NCI-H226 (cell line): ENCODE results near the gene LRP10.
"Not testable (repeated sequence)": the region's sequence is repeated elsewhere in the genome, so short reads cannot be mapped to it uniquely, and the experiment has no call there.

ENCODE experiments used
- DNase-seq: peaks from one replicate; pipeline ENCODE4 v3.0.0-alpha.2; 2015

The LRP10 gene

DNA sequence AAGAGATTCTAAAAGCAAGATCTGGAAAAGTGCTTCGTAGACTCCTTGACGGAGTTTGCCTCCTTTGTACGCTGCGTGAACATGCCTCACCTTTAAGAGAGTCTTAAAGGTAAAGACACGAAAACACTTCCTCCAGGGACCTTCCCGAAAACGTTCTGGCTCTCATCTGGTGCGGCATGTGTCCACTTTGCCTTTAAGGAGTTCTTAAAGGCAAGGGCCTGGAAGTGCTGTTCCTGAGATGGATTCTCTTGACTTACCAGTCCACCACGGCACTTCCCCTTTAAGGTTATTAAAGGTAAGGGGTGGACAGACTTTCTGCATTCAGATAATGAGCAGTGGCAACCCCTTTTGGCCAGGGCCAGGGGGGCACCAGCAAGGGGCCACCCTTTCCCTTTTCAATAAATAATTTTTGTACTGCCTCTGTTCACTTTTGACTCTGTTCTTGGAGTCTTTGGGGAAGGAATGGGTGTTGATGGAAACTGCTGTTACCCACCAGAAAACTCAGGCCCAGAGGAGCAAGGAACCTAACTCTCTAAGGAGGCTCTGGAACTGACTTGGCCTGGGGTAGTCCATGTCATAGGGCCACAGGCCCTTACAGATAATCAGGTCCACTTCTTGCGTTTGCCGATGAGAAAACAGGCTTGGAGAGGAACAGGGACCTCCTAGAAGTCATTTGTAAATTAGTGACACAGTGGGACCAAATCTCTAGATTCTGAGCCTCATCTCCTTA is 15.9 kb downstream of the LRP10 start:
- DNase-seq = peak; percentile 36

DNA sequence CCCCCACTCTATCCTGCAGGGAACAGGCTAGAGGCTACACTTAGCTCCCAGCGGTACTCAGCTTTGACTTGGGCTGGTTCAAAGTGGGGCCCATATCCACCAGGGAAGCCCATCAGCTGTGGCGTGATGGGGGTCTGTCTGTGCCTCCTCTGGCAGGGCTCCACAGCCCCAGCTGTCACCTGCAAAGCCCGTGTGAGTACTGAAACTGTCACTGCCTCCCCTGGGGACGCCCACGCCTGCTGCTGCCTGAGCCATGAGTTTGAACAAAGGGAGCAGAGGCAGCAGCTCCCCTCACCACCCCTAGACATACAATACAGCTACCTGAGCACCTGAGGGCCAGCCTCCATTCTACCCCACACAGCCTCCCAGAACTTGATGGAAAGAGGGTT is 16.4 kb downstream of the LRP10 start:
- DNase-seq = no peak

DNA sequence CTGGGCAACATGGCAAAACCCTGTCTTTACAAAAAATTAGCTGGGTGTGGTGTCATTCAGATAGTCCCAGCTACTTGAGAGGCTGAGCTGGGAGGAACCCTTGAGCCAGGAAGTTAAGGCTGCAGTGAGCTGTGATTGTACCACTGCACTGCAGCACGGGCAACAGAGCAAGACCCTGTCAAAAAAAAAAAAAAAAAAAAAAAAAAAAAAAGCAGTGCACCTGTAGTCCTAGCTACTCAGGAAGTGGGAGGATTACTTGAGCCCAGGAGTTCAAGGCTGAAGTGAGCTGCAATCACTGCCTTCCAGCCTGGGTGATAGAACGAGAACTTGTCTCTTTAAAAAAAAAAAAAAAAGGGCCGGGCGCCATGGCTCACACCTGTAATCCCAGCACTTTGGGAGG is 17.1 kb downstream of the LRP10 start:
- no peak for DNase-seq

DNA sequence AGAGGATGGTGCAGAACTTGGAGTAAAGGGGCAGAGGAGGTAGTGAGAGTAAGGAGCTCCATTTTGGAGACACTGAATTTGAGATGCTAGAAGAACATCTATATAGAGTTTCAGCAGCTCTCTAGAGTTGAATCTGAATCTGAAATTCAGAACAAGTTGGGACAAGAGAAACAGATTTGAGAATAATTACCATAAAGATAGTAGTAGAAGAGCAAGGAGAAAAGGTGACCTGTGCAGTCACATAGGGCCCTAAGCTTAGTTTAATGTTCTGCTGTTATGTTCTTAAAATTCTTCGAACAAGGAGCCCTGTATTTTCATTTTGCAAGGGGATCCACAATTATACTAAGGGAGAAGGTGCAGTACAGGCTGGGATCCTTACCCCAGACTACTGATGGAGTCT is 18.9 kb downstream of the LRP10 start:
- DNase-seq = no peak

DNA sequence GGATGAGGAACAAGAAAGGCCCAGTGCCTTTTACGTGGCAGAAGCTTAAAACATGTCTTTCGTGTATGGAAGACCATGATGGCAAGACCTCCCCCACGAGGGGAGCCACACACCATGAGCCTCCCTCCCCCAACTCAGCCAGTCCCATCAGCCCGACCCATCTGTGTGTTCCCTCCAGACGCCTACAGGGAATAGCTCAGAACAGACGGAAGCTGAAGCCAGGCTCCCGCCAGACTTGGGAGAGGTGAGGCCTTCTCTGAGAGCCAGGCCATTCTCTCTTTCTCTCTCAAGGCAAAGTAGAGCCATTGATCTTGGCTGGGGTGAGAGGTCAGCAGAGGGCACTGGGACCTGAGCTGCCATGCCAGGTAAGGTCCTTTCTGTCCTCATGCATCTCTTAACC is 20.9 kb downstream of the LRP10 start:
- no peak for DNase-seq

DNA sequence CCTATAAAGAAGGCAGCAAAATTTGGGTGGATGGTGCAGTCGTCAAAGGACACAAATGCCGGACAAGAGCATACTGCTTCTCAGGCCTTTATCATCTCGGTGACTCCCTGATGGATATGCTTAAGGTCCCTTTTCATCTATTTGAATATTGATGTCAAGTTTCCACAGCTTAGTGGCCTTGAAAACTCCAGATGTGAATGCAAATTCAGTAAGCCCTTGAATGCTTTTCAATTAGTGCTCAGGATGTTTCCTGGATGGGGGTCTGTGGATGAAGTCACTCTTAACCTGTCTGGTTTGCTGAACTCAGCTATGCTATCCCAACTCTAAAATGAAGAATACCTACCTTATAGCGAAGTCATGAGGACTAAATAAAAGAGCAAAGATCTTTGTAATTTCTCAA is 22.2 kb downstream of the LRP10 start:
- no peak for DNase-seq

DNA sequence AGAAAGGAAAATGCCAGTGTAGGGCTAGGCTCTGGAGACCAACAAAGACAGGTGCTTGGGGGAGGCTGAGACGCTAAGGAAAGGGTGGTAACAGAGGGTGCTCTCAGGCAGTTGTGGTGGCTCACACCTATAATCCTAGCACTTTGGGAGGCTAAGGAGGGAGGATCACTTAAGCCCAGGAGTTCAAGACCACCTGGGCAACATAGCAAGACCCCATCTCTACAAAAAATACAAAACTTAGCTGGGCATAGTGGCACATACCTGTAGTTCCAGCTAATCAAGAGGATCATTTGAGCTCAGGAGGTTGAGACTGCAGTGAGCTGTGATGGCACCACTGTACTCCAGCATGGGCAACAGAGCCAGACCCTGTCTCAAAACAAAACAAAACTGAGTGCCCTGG is 23.9 kb downstream of the LRP10 start:
- no peak for DNase-seq

DNA sequence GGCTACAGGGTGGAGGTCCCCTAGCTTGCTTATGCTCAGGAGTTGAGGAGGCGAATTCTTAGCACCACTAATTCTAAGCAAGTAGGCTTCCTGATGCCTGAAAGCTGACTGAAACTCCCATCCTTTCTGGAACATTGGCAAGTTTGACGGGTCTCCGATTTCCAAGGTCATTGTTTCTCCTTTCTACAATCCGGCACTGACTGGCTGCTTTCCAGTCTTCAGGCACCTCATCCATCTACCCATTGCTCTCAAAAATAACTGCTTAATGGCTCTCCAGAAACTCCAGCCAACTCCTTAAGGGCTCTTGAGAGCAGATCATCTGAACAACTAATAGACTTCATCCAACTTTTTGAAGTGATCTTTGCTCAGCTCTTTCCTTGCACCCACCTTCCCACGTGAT is 24.8 kb downstream of the LRP10 start:
- no peak for DNase-seq

DNA sequence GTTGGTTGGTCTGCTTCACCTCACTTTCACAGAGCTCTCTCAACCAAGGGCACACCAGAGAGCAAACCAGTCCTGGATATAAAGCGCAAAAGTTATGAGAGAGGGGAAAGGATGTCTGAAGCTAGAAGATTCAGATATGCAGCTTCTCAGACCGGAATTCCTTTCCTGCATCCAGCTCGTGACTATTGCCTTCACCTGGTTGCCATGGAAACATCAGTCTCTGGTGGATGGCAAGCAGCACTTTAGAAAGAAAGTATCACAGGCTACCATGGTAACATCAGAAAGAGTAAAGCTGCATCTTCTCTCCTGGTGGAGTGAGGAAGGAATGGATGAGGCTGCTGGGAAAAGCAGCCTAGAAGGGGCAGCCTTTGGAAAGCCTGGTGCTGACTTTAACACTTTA is 25.2 kb downstream of the LRP10 start:
- DNase-seq = no peak

DNA sequence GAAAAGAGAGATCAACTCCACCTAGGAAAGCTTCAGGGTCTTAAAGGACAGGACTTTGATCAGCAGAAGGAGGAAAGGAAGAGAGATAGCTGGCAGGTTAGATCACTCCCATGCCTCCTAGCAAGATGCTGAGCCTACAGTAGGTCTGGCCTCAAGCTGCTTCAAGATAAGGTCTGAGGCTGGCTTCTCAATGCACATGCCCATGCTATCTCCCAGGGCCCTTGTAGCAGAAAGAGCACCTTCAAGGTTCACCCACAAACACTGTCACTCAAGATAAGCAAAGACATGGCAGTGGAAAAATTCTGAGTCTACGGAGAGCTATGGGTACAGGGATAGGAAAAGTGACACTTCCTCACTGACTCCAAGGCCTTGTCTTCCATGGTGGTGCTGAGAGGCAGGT is 25.8 kb downstream of the LRP10 start:
- DNase-seq = no peak

DNA sequence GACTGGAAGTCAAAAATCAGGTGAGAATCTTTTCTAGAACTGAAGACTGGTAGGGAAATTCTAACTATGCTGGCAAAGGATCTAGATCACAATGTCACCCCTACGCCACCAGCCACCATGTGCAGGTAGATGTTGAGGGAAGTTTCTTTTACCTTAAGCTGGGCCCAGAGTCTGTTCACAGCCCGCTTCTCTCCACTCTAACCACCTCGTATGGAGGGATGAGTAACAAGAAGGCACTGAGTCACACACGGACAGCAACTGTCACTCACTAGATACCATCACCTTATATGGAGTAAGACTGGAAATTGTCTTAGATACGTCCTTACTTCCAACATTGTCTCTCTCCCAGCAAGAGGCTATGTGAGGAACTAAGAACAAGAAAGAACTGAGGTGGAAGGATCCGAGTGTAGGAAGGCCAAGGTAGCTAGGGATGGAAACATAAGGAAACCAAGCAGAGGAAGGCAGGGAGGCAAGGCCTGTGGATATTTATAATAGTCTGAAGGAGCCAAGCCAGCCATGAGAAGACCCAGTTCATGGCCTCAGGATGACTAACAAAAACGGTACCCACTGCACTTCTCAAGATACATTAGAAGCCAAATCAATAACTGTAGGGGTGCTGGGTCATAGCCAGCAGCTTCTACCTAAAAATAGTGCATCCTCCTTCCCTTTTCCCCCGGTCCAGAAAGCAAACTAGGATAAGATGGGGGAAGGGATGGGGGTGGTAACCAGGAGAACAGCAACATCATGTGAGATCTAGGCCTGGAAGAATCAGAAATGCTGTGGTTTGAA is 27.0 kb downstream of the LRP10 start:
- DNase-seq = no peak

DNA sequence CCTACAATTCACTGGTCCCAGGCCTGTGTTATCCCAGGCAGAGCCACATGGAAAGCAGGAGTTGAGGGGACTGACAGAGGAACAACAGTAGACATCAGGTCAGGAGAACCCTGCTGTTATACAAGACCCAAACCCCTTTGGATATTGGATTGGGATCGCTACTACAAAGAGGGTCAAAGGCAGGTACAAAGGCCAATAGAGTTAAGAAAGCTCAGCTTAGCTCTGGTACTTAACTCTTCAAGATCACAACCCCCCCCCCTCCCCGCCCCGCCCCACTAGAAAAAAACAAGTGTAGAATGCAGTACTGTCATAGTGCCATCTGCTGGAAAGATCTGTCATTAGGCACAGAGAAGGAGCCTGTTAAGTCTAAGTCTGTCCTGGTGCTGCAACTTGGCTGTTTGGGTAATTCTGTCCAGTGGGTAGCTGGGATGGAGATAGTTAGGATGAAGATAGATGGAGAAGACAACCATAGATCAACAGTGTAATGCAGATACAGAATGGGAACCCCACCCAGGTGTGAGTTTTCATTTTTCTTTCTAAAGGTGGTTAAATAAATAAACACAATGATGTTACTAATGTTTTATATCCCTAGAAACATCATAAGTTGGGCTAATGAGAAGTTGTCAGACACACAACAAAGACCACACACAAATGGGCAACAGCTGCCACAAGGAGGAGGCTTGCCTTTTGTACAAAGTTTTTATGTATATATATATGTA is 28.7 kb downstream of the LRP10 start:
- DNase-seq = peak; percentile 40

DNA sequence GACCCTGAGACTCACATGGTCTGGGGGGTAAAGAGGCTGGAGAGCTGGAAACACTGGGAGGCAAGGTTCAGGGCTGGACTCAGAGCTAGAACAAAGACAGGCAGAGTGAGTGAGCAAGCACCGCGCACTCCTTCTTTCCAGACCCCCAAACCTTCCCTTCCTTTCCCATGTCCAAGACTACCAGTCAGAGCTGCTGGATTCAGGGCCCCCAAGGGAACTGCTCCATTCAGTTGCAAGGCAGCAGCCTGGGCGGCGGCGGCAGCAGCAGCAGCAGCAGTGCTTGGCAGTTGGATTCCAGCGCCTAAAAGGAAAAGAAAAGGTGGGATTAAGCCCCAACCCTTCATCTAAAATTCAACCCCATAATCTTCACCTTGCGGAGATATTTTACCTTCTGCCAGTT is 30.3 kb downstream of the LRP10 start:
- no peak for DNase-seq

DNA sequence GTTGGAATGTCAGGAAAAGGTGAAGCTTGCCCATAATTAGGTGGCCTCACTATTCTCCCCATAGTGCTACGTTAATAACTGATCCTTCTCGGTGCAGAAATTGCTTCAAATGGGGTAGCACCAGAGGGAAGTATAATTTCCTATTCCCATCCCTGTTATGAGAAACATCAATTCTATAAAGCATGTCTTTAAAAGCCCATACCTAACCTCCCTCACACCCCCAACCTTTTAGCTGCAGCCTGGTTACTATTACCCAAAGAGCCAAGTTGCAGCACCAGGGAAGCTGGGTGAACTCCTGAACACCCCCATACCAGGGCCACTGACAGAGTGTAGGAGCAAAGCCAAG is 32.2 kb downstream of the LRP10 start:
- DNase-seq = no peak

DNA sequence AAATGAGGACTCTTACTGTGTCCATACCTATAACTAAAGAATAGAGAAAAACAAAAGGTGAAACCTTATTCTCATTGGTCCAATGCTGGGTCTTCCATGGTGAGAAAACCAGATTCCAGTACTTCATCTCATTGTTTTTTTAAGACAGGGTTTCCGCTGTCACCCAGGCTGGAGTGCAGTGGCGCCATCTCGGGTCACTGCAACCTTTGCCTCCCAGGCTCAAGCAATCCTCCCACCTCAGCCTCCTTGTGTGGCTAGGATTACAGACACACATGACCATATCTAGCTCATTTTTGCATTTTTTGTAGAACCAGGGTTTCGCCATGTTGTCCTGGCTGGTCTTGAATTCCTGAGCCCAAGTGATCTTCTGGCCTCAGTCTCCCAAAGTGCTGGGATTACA is 34.1 kb downstream of the LRP10 start:
- no peak for DNase-seq

DNA sequence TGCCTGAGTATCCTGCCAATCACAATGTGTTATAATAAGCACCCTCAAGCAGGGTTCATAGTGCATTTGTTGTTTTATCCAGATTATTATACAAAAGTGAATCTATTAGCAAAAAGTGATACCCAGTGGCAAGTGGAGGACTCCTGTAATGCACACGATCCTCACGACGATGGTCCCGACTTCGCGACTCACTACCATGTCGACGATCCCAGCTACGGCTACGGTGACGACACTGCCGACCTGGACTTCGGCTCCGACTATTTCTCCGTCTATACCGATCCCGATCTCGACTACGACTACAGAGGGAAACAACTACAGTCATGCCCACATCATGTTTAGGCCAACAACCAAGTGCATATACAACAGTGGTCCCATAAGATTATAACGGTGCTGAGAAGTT is 34.5 kb downstream of the LRP10 start:
- DNase-seq = no peak

DNA sequence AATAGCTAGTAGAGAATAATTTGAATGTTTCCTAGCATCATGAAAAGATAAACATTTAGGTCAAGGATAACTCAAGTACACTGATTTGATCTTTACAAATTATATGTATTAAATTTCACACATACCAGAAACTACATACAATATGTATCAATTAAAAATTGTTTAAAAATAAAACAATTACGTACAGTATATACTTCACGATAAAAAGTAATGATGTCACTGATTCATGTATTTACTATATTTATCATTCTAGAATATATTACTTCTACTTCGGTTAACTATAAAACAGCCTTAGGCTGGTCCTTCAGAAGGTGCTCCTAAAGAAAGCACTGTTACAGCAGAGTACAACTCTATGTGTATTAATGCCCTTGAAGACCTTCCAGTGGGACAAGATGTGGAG is 35.9 kb downstream of the LRP10 start:
- no peak for DNase-seq

DNA sequence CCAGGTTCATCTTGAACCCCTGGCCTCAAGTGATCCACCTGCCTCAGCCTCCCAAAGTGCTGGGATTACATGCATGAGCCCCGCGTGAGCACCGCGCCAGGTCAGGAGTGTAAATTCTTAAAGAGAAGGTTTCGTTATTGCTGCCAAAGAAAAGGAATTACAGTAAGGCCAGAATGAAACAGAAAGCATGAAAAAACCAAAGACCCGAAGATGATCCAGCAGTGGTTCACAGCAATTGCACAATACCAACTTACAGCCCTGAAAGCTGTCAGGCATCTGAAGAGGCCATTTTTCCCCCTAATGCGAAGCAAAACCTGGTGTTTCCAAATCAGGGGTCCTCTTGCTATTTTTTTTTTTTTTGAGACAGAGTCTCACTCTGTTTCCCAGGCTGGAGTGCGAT is 37.1 kb downstream of the LRP10 start:
- no peak for DNase-seq

DNA sequence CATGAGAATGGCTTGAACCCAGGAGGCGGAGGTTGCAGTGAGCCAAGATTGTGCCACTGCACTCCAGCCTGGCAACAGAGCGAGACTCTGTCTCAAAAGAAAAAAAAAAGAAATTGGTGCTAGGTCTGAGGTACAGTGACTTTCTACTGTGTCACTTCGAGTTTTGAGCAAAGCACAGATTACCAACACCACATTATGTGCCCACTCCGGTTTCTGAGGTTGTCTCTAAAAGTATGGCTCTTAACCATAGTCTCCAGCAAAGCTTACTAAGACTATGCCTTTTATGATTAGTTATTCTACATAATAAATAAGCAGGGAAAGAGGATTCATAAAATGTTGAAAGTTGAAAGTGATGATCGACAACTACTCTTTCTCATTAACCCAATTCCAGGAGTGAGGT is 39.4 kb downstream of the LRP10 start:
- DNase-seq = no peak

DNA sequence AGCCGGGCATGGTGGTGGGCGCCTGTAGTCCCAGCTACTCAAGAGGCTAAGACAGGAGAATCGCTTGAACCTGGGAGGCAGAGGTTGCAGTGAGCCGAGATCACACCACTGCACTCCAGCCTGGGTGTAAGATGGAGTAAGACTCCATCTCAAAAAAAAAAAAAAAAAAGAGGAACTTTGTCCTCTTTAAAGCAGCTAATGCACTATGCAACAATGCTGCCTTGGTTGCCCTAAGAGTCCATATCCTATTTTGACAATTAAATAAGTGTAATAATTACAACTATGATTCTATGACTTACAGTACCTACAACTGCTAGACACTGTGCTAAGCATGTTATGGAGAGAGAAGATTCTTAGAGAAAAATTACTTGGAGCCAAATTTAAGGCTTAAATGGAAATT is 43.3 kb downstream of the LRP10 start:
- DNase-seq = not testable (repeated sequence)

DNA sequence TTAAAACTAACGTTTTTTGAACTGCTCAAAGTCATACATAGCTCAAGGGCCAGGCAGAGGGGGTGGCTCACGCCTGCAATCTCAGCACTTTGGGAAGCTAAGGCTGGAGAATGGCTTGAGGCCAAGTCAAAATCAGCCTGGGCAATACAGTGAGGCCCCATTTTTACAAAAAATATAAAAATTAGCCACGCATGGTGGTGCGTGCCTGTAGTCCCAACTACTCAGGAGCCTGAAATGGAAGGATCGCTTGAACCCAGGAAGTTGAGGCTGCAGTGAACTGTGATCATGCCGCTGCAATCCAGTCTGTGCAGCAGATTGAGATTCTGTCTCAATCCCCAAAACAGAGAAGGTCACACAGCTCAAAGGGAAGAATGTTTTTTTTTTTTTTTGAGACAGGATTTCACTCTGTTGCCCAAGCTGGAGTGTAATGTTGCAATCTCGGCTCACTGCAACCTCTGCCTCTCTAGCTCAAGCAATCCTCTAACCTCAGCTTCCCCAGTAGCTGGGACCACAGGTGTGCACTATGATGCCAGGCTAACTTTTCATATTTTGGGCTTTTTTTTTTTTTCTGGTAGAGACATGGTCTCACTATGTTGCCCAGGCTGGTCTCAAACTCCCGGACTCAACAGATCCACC is 44.5 kb downstream of the LRP10 start:
- no peak for DNase-seq

DNA sequence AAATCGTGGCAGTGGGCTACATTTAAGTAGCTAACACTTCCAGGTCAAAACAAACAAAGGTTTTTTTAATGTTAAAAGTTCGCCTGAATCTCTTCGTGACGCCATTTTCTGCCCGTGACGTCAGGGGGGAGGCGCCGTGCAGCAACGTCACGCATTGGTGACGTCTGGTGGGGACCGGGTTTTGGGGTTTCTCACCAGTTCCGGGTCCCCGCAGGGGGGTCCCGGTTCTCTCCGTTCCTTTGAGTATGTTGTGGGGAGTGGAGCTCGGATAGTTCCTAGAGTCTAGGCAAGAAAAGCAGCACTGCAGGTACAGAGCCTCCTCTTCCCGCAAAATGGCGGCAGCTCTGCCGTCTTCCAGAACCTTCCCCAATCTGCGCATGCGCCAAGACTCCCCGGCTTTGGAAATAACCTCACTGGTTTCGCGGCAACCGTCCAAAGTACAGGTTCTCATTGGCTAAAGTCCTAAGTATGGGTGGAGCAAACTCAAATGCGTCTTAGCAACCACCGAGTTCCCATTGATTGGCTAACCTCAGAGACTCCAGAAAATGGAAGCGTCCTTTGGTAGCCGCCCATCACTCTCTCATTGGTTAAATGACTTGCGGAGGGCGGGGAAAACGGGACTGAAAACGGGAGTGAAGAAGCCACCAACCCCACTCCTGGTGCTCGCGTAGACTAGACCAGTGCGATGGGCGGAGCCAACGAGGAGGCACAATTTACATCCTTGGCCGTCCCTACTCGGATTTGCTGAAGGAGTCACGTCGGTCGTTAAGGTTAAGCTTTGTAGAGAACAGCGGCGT is 47.5 kb downstream of the LRP10 start, which contains the start of gene RBM23:
RBM23 (minus strand) TSS at position 346 of the 797 bp plus-strand sequence.
- peak; percentile 99 for DNase-seq

DNA sequence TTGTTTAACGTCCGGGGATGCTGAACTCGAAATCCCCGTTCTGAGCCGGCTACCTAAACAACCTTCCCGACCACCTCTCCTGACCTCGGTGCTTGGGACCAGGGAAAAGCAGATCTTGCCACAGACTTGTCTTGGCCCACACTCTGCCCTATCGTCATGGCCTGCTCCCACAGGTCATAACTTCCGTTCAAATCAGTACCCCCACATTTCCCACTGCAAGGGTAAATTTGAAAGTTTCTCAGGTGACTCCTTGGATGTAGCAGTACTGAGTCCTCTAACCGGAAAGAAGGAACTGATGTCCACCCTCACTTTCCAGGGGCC is 48.0 kb downstream of the LRP10 start:
- DNase-seq = no peak
